GM19351 (cell line): ENCODE results near the gene GMNN.
A peak's percentile ranks its signal among the peaks of the same experiment; 100 is the strongest.
"Not testable (repeated sequence)": the region's sequence is repeated elsewhere in the genome, so short reads cannot be mapped to it uniquely, and the experiment has no call there.

Experiments
- ATAC-seq: cut with Tn5 transposase; IDR thresholded peaks from one replicate; pipeline ENCODE4 v1.9.1; 2021; ENCODE audit warnings: mild to moderate bottlenecking, moderate library complexity; ENCODE audit not compliant: unreplicated experiment

The GMNN gene

GRCh38 chr6:24774696-24775519 is at the start of gene GMNN:
Gene GMNN, plus strand, starts transcription at chr6:24774937. Its CDS starts 2,310 bp downstream, at chr6:24777247.
- peak; percentile 88 for ATAC-seq

GRCh38 chr6:24730653-24731052 is 44.1 kb upstream of the GMNN start:
- not testable (repeated sequence) for ATAC-seq

GRCh38 chr6:24731456-24732134 is 43.1 kb upstream of the GMNN start:
- not testable (repeated sequence) for ATAC-seq

- ATAC-seq, result no peak
Measured at GRCh38 chr6:24734166-24734565, 40.6 kb upstream of the GMNN start.

DNA sequence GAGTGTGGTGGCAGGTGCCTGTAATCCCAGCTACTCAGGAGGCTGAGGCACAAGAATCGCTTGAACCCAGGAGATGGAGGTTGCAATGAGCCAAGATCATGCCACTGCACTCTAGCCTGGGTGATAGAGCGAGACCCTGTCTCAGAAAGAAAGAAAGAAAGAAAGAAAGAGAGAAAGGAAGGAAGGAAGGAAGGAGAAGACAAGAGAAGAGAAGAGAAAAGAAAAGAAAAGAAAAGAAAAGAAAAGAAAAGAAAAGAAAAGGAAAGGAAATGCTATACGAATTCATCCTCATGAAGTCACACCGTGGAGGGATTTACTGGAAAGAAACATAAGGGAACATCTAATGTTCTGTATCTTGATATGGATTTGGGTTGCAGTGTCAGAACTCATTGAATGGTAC is 40.0 kb upstream of the GMNN start:
- not testable (repeated sequence) for ATAC-seq

DNA sequence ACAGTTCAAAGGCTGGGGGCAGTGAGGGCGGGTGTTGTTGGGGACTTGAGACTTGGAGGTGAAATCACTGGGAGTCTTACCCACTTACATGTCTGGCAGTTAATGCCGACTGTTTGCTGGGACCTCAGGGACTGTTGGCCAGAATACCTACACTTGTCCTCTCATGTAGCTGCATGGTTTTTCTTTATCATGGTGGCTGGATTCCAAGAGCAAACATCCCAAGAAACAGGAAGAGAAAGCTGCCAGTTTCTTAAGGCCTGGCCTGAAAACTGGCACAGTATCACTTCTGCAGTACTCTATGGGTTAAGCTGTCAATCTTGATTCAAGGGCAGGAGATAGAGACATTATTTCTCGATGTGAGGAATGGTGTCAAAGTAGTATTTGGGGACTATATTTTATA is 36.0 kb upstream of the GMNN start:
- ATAC-seq, result no peak

DNA sequence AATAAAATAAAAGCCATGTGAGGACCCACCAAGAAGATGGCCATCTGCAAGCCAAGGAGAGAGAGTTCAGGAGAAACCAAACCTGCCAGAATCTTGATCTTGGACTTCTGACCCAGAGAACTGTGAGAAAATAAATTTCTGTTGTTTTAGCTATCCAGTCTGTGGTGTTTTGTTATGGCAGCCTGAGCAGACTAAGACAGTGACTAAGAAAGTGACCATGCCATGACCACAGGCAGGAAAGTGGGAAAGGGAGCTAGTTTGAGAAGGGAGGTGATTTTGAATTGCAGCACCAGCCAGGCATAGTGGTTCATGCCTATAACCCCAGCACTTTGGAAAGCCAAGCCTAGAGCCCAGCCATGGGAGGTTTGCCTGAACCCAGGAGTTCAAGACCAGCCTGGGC is 33.9 kb upstream of the GMNN start:
- ATAC-seq, result no peak

- no peak for ATAC-seq
Measured at GRCh38 chr6:24742216-24742738, 32.5 kb upstream of the GMNN start.

DNA sequence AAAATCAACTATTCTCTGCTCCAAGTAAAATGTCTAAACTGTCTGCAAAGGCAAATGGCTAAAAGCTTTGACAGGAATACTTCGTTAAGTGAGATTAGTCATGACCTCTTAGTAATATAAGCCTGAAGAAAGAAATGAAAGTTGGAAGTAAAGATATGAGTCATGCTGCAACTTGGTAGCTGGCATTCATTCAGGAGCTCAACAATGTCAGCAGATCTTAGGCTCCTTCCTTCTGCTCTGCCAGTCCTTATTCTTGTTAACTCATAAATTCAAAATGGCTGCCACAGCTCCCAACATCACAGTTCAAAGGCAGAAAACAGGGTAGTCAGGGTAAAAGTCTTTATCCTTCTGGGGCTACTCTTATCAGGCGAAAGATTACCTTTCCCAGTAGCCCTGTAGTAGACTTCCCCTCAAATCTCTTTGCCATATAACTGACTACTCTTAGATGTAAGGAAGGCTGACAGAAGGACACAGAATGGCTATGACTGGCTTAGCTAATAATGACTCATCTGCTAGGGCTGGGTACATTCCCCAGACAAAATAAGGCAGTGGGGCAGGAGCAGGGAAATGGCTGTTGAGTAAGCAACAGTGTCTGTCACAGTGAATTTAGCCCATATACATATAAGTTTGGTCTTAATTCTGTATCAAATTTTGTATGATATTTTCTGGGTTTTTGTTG is 31.3 kb upstream of the GMNN start:
- ATAC-seq, result peak; percentile 80

- ATAC-seq, result peak; percentile 47
Measured at GRCh38 chr6:24743944-24744335, 30.8 kb upstream of the GMNN start.

DNA sequence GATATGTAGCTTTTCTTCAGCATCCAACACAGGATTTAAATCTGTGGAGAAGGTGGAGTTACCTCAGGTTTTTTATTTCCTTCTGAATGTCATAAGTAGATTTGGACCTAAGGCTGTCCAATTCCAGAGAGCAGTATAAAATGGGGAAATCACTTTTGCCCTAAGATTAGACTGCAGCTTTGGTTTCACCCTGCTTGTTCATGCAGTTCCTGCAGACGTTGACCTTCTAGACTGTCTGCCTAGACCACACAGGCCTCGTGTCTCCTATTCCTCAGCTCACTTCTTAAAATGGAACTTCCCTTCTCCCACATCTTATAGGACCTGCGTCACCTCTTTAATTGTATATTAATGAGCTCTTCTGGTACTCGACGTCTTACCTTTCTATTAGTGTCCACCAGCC is 29.8 kb upstream of the GMNN start:
- ATAC-seq, result no peak

GRCh38 chr6:24749297-24749696 is 25.4 kb upstream of the GMNN start:
- no peak for ATAC-seq

- not testable (repeated sequence) for ATAC-seq
Measured at GRCh38 chr6:24750878-24751277, 23.9 kb upstream of the GMNN start.

- no peak for ATAC-seq
Measured at GRCh38 chr6:24752503-24752902, 22.2 kb upstream of the GMNN start.

- ATAC-seq, result no peak
Measured at GRCh38 chr6:24752917-24753492, 21.7 kb upstream of the GMNN start.

GRCh38 chr6:24753545-24753944 is 21.2 kb upstream of the GMNN start:
- ATAC-seq, result no peak

DNA sequence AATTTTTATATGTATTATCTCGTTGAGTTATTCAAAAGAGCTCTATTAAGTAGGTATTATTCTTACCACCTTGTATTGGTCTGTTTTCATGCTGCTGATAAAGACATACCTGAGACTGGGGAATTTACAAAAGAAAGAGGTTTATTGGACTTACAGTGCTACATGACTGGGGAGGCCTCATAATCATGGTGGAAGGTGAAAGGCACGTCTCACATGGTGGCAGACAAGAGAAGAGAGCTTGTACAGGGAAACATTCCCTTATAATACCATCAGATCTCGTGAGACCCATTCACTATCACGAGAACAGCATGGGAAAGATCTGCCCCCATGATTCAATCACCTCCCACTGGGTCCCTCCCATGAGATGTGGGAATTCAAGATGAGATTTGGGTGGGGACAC is 20.4 kb upstream of the GMNN start:
- not testable (repeated sequence) for ATAC-seq

DNA sequence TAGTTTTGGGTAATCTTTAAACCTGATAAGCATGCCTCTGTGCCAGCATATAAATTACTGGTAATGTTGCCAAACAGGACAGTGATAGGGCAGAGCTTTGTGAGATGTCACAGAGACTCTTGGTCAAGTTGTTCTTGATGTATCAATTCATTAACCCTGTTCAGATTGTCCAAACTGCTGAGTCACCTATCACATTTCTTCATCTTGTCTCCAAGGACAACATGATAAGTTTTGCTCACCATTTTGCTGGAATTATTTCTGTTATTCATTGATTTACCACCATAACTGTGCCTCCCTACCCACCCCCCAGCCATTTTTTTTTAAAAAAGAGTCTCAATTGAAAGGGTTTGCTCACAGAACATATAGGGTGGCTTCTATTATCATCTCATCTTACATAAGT is 19.5 kb upstream of the GMNN start:
- ATAC-seq, result no peak

DNA sequence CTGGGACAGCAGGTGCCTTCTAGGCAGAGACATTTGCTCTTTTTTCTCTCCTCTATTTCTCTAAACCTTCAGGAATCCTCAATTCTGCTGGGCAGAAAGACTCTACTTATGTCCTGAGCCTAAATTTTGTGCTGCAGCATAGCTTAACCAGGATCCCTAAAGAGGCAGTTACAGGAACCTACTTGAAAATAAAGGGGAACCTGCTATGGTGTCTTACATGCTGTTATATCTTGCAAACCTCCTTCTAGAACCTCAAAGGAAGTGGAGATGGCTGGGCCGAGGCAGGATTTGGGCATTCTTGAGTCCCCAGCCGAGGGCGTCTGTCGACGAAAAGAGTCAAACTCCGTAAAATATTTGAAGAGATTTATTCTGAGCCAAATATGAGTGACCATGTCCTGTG is 17.1 kb upstream of the GMNN start:
- ATAC-seq, result no peak

- no peak for ATAC-seq
Measured at GRCh38 chr6:24759718-24760117, 15.0 kb upstream of the GMNN start.

- ATAC-seq, result no peak
Measured at GRCh38 chr6:24760210-24760609, 14.5 kb upstream of the GMNN start.
